HEK293 (cell line): ENCODE data around the gene AATK.

Source experiments
- EGR2 ChIP-seq: fragments of 450-650 bp; formaldehyde crosslinking; IDR thresholded peaks from 2 replicates; pipeline ENCODE4 v1.5.1; 2016; ENCODE audit warnings: low read depth, missing biosample characterization, missing genetic modification characterization
- HOXD13 ChIP-seq: sonication (generic); formaldehyde crosslinking; IDR thresholded peaks from 2 replicates; pipeline ENCODE4 v1.8.0; 2022; ENCODE audit warnings: missing genetic modification reagents, borderline replicate concordance
- SCRT2 ChIP-seq: fragments of 450-650 bp; formaldehyde crosslinking; IDR thresholded peaks from 2 replicates; pipeline ENCODE4 v1.5.1; 2016; ENCODE audit warnings: missing biosample characterization, missing genetic modification characterization
- SP7 ChIP-seq: fragments of 450-650 bp; formaldehyde crosslinking; IDR thresholded peaks from 2 replicates; pipeline ENCODE4 v1.5.1; 2016; ENCODE audit warnings: missing biosample characterization, missing genetic modification characterization
- TRIM28 ChIP-seq: IDR thresholded peaks from 2 replicates; pipeline ENCODE4 v1.6.1; 2011; ENCODE audit warnings: low read length, control low read depth, borderline replicate concordance
- WT1 ChIP-seq: fragments of 450-650 bp; formaldehyde crosslinking; IDR thresholded peaks from 2 replicates; pipeline ENCODE4 v1.5.1; 2016; ENCODE audit warnings: missing biosample characterization, missing genetic modification characterization
- ZBTB20 ChIP-seq: fragments of 450-650 bp; formaldehyde crosslinking; IDR thresholded peaks from 2 replicates; pipeline ENCODE4 v1.5.1; 2016; ENCODE audit warnings: missing biosample characterization, missing genetic modification characterization
- ZNF140 ChIP-seq: fragments of 450-650 bp; formaldehyde crosslinking; IDR thresholded peaks from 2 replicates; pipeline ENCODE4 v1.5.1; 2016; ENCODE audit warnings: missing biosample characterization, missing genetic modification characterization
- ZNF184 ChIP-seq: fragments of 450-650 bp; IDR thresholded peaks from 2 replicates; pipeline ENCODE4 v1.5.1; 2018; ENCODE audit warnings: missing biosample characterization, mild to moderate bottlenecking, missing genetic modification characterization
- ZNF211 ChIP-seq: fragments of 450-650 bp; formaldehyde crosslinking; IDR thresholded peaks from 2 replicates; pipeline ENCODE4 v1.5.1; 2016; ENCODE audit warnings: low read depth, missing biosample characterization, missing genetic modification characterization
- ZNF221 ChIP-seq: fragments of 450-650 bp; formaldehyde crosslinking; IDR thresholded peaks from 2 replicates; pipeline ENCODE4 v1.5.1; 2017; ENCODE audit warnings: missing biosample characterization, missing genetic modification characterization, borderline replicate concordance
- ZNF223 ChIP-seq: fragments of 450-650 bp; formaldehyde crosslinking; IDR thresholded peaks from 2 replicates; pipeline ENCODE4 v1.5.1; 2016; ENCODE audit warnings: missing biosample characterization, missing genetic modification characterization
- ZNF335 ChIP-seq: fragments of 450-650 bp; formaldehyde crosslinking; conservative IDR thresholded peaks from 2 replicates; pipeline ENCODE4 v1.5.1; 2016; ENCODE audit warnings: missing biosample characterization, missing genetic modification characterization
- ZNF530 ChIP-seq: fragments of 450-650 bp; formaldehyde crosslinking; IDR thresholded peaks from 2 replicates; pipeline ENCODE4 v1.5.1; 2016; ENCODE audit warnings: low read depth, missing biosample characterization, missing genetic modification characterization
- ZNF623 ChIP-seq: fragments of 450-650 bp; formaldehyde crosslinking; IDR thresholded peaks from 2 replicates; pipeline ENCODE4 v1.5.1; 2016; ENCODE audit warnings: missing biosample characterization, missing genetic modification characterization
- ZNF654 ChIP-seq: fragments of 450-650 bp; formaldehyde crosslinking; IDR thresholded peaks from 2 replicates; pipeline ENCODE4 v1.5.1; 2016; ENCODE audit warnings: low read depth, missing biosample characterization, missing genetic modification characterization
- ZNF664 ChIP-seq: fragments of 450-650 bp; formaldehyde crosslinking; IDR thresholded peaks from 2 replicates; pipeline ENCODE4 v1.5.1; 2016; ENCODE audit warnings: missing biosample characterization, missing genetic modification characterization
- ZNF677 ChIP-seq: fragments of 450-650 bp; IDR thresholded peaks from 2 replicates; pipeline ENCODE4 v1.5.0; 2018; ENCODE audit warnings: missing biosample characterization, mild to moderate bottlenecking, missing genetic modification characterization, moderate library complexity
- ZNF830 ChIP-seq: fragments of 450-650 bp; IDR thresholded peaks from 2 replicates; pipeline ENCODE4 v1.5.0; 2018; ENCODE audit warnings: missing biosample characterization, missing genetic modification characterization, low read depth, mild to moderate bottlenecking, moderate library complexity
- TF ChIP-seq, protein P1 (sequence below): fragments of 450-650 bp; formaldehyde crosslinking; IDR thresholded peaks from 2 replicates; pipeline ENCODE4 v1.5.1; 2016; ENCODE audit warnings: missing biosample characterization, missing genetic modification characterization
- TF ChIP-seq, protein P2 (sequence below): fragments of 450-650 bp; formaldehyde crosslinking; IDR thresholded peaks from 2 replicates; pipeline ENCODE4 v1.5.1; 2016; ENCODE audit warnings: missing biosample characterization, missing genetic modification characterization
- TF ChIP-seq, protein P3 (sequence below): fragments of 450-650 bp; formaldehyde crosslinking; IDR thresholded peaks from 2 replicates; pipeline ENCODE4; 2016; ENCODE audit warnings: missing biosample characterization, missing genetic modification characterization
- TF ChIP-seq, protein P4 (sequence below): fragments of 450-650 bp; IDR thresholded peaks from 2 replicates; pipeline ENCODE4 v1.5.1; 2018; ENCODE audit warnings: missing biosample characterization, mild to moderate bottlenecking, missing genetic modification characterization
- TF ChIP-seq, protein P5 (sequence below): fragments of 450-650 bp; formaldehyde crosslinking; conservative IDR thresholded peaks from 2 replicates; pipeline ENCODE4 v1.5.1; 2016; ENCODE audit warnings: low read depth, missing biosample characterization, missing genetic modification characterization
- TF ChIP-seq, protein P6 (sequence below): fragments of 450-650 bp; formaldehyde crosslinking; IDR thresholded peaks from 2 replicates; pipeline ENCODE4 v1.5.1; 2016; ENCODE audit warnings: missing biosample characterization, missing genetic modification characterization

Gene AATK

DNA sequence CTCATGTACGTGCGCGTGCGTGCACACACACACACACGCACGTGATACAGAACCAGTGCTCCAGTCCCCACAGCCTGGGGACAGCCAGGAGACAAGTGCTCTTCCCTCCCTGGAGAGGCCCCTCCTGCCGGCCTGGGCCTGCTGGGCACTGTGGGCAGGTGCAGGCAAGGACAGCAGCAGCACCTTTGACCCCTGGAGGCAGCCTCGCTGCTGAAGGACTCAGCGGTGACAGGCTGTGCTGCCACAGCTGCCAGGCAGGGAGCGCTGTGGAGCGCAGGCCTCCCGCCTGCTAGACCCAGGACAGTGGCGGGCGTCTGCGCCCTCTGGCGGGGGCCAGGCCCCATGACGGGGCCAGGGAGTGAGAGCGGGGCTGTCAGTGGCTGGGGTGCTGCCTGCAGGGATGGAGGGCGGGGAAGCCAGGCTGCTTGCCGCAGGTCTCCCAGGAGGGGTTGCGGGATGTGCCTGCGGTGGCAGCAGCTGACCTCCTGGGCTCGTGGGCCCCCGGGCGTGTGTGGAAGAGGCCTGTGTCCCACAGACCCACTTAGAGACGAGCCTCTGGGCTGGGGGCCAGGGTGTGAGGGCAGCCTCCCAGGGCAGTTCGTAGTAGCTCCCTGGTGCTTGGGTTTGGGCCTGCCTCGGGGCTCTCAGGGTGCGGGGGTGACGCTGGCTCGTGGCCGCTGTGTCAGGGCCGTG lies 64.3 kb downstream of the AATK start (continued):
- TF ChIP-seq ZNF530 (tag by site-specific recombination): no peak
- no peak for TF ChIP-seq ZNF140
- TF ChIP-seq TRIM28: no peak
- TF ChIP-seq ZNF184 (tag by site-specific recombination): no peak
- no peak for TF ChIP-seq ZNF223 (tag by site-specific recombination)
- TF ChIP-seq ZNF623: no peak
- TF ChIP-seq EGR2 (tag by site-specific recombination): no peak
- TF ChIP-seq, protein P1, sequence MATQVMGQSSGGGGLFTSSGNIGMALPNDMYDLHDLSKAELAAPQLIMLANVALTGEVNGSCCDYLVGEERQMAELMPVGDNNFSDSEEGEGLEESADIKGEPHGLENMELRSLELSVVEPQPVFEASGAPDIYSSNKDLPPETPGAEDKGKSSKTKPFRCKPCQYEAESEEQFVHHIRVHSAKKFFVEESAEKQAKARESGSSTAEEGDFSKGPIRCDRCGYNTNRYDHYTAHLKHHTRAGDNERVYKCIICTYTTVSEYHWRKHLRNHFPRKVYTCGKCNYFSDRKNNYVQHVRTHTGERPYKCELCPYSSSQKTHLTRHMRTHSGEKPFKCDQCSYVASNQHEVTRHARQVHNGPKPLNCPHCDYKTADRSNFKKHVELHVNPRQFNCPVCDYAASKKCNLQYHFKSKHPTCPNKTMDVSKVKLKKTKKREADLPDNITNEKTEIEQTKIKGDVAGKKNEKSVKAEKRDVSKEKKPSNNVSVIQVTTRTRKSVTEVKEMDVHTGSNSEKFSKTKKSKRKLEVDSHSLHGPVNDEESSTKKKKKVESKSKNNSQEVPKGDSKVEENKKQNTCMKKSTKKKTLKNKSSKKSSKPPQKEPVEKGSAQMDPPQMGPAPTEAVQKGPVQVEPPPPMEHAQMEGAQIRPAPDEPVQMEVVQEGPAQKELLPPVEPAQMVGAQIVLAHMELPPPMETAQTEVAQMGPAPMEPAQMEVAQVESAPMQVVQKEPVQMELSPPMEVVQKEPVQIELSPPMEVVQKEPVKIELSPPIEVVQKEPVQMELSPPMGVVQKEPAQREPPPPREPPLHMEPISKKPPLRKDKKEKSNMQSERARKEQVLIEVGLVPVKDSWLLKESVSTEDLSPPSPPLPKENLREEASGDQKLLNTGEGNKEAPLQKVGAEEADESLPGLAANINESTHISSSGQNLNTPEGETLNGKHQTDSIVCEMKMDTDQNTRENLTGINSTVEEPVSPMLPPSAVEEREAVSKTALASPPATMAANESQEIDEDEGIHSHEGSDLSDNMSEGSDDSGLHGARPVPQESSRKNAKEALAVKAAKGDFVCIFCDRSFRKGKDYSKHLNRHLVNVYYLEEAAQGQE (tag by site-specific recombination): no peak
- TF ChIP-seq HOXD13 (CRISPR knock-in tag): no peak
- TF ChIP-seq ZNF335 (tag by site-specific recombination): no peak
- TF ChIP-seq, protein P2, sequence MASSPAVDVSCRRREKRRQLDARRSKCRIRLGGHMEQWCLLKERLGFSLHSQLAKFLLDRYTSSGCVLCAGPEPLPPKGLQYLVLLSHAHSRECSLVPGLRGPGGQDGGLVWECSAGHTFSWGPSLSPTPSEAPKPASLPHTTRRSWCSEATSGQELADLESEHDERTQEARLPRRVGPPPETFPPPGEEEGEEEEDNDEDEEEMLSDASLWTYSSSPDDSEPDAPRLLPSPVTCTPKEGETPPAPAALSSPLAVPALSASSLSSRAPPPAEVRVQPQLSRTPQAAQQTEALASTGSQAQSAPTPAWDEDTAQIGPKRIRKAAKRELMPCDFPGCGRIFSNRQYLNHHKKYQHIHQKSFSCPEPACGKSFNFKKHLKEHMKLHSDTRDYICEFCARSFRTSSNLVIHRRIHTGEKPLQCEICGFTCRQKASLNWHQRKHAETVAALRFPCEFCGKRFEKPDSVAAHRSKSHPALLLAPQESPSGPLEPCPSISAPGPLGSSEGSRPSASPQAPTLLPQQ (tag by site-specific recombination): no peak
- no peak for TF ChIP-seq ZNF830 (tag by site-specific recombination)
- TF ChIP-seq WT1 (tag by site-specific recombination): no peak
- TF ChIP-seq, protein P3, sequence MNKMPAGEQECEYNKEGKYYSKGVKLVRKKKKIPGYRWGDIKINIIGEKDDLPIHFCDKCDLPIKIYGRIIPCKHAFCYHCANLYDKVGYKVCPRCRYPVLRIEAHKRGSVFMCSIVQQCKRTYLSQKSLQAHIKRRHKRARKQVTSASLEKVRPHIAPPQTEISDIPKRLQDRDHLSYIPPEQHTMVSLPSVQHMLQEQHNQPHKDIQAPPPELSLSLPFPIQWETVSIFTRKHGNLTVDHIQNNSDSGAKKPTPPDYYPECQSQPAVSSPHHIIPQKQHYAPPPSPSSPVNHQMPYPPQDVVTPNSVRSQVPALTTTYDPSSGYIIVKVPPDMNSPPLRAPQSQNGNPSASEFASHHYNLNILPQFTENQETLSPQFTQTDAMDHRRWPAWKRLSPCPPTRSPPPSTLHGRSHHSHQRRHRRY (tag by site-specific recombination): no peak
- TF ChIP-seq SCRT2 (tag by site-specific recombination): no peak; the same call in 1 of the 2 replicates
- TF ChIP-seq ZNF221 (tag by site-specific recombination): no peak
- no peak for TF ChIP-seq ZNF677
- TF ChIP-seq SP7 (tag by site-specific recombination): peak; percentile 71
- no peak for TF ChIP-seq ZBTB20
- peak; percentile 56 for TF ChIP-seq ZNF654 (tag by site-specific recombination)
- TF ChIP-seq ZNF211 (tag by site-specific recombination): no peak
- TF ChIP-seq ZNF664 (tag by site-specific recombination): no peak
- TF ChIP-seq, protein P4, sequence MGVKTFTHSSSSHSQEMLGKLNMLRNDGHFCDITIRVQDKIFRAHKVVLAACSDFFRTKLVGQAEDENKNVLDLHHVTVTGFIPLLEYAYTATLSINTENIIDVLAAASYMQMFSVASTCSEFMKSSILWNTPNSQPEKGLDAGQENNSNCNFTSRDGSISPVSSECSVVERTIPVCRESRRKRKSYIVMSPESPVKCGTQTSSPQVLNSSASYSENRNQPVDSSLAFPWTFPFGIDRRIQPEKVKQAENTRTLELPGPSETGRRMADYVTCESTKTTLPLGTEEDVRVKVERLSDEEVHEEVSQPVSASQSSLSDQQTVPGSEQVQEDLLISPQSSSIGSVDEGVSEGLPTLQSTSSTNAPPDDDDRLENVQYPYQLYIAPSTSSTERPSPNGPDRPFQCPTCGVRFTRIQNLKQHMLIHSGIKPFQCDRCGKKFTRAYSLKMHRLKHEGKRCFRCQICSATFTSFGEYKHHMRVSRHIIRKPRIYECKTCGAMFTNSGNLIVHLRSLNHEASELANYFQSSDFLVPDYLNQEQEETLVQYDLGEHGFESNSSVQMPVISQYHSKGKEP: no peak
- TF ChIP-seq, protein P5, sequence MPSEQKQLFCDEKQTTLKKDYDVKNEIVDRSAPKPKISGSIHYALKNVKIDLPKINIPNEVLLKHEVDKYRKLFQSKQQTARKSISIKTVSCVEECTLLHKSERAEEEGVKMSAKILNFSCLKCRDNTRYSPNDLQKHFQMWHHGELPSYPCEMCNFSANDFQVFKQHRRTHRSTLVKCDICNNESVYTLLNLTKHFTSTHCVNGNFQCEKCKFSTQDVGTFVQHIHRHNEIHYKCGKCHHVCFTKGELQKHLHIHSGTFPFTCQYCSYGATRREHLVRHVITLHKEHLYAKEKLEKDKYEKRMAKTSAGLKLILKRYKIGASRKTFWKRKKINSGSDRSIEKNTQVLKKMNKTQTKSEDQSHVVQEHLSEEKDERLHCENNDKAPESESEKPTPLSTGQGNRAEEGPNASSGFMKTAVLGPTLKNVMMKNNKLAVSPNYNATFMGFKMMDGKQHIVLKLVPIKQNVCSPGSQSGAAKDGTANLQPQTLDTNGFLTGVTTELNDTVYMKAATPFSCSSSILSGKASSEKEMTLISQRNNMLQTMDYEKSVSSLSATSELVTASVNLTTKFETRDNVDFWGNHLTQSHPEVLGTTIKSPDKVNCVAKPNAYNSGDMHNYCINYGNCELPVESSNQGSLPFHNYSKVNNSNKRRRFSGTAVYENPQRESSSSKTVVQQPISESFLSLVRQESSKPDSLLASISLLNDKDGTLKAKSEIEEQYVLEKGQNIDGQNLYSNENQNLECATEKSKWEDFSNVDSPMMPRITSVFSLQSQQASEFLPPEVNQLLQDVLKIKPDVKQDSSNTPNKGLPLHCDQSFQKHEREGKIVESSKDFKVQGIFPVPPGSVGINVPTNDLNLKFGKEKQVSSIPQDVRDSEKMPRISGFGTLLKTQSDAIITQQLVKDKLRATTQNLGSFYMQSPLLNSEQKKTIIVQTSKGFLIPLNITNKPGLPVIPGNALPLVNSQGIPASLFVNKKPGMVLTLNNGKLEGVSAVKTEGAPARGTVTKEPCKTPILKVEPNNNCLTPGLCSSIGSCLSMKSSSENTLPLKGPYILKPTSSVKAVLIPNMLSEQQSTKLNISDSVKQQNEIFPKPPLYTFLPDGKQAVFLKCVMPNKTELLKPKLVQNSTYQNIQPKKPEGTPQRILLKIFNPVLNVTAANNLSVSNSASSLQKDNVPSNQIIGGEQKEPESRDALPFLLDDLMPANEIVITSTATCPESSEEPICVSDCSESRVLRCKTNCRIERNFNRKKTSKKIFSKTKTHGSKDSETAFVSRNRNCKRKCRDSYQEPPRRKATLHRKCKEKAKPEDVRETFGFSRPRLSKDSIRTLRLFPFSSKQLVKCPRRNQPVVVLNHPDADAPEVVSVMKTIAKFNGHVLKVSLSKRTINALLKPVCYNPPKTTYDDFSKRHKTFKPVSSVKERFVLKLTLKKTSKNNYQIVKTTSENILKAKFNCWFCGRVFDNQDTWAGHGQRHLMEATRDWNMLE: no peak
- TF ChIP-seq, protein P6, sequence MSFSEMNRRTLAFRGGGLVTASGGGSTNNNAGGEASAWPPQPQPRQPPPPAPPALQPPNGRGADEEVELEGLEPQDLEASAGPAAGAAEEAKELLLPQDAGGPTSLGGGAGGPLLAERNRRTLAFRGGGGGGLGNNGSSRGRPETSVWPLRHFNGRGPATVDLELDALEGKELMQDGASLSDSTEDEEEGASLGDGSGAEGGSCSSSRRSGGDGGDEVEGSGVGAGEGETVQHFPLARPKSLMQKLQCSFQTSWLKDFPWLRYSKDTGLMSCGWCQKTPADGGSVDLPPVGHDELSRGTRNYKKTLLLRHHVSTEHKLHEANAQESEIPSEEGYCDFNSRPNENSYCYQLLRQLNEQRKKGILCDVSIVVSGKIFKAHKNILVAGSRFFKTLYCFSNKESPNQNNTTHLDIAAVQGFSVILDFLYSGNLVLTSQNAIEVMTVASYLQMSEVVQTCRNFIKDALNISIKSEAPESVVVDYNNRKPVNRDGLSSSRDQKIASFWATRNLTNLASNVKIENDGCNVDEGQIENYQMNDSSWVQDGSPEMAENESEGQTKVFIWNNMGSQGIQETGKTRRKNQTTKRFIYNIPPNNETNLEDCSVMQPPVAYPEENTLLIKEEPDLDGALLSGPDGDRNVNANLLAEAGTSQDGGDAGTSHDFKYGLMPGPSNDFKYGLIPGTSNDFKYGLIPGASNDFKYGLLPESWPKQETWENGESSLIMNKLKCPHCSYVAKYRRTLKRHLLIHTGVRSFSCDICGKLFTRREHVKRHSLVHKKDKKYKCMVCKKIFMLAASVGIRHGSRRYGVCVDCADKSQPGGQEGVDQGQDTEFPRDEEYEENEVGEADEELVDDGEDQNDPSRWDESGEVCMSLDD (tag by site-specific recombination): peak; percentile 48; the same call in 1 of the 2 replicates
